KMS-11 (cell line): ENCODE measurements around the gene METTL1.

ENCODE experiments used
- H2AFZ ChIP-seq: fragments of 200-600 bp; sonication (generic); 2 replicates; pipeline ENCODE4 v1.6.1; 2016; ENCODE audit warnings: antibody characterized with exemption, mixed run types, low read depth
- H3K27ac ChIP-seq: fragments of 200-600 bp; sonication (generic); 2 replicates; pipeline ENCODE4 v1.6.1; 2016; ENCODE audit warnings: mild to moderate bottlenecking, mixed run types
- H3K27me3 ChIP-seq: fragments of 200-600 bp; sonication (generic); 2 replicates; pipeline ENCODE4 v1.6.1; 2017; ENCODE audit warnings: mild to moderate bottlenecking, low read depth, mixed run types, moderate library complexity; ENCODE audit not compliant: insufficient read depth
- H3K36me3 ChIP-seq: fragments of 200-600 bp; sonication (generic); 2 replicates; pipeline ENCODE4 v1.6.1; 2017; ENCODE audit warnings: mild to moderate bottlenecking, mixed run types; ENCODE audit not compliant: insufficient read depth
- H3K4me1 ChIP-seq: fragments of 200-600 bp; sonication (generic); 2 replicates; pipeline ENCODE4 v1.6.1; 2016; ENCODE audit warnings: mild to moderate bottlenecking, low read depth, mixed run types; ENCODE audit not compliant: poor library complexity, severe bottlenecking
- H3K4me2 ChIP-seq: fragments of 200-600 bp; sonication (generic); 2 replicates; pipeline ENCODE4 v1.7.0; 2016; ENCODE audit warnings: mild to moderate bottlenecking, mixed run types
- H3K4me3 ChIP-seq: fragments of 200-600 bp; sonication (generic); IDR thresholded peaks from 2 replicates; pipeline ENCODE4 v1.6.1; 2017; ENCODE audit warnings: low read depth, low read length, mixed read lengths; ENCODE audit not compliant: insufficient read depth
- H3K79me2 ChIP-seq: fragments of 200-600 bp; sonication (generic); 2 replicates; pipeline ENCODE4 v1.6.1; 2016; ENCODE audit warnings: low read depth, mixed run types; ENCODE audit not compliant: insufficient read depth
- H3K9ac ChIP-seq: fragments of 200-600 bp; sonication (generic); 2 replicates; pipeline ENCODE4 v1.6.1; 2016; ENCODE audit warnings: mild to moderate bottlenecking, mixed run types
- H4K20me1 ChIP-seq: fragments of 200-600 bp; sonication (generic); 2 replicates; pipeline ENCODE4 v1.6.1; 2016; ENCODE audit warnings: mild to moderate bottlenecking, mixed run types; ENCODE audit not compliant: insufficient read depth
- CTCF ChIP-seq: fragments of 200-600 bp; sonication (generic); conservative IDR thresholded peaks from 2 replicates; pipeline ENCODE4 v1.6.1; 2017; ENCODE audit warnings: low read depth, mild to moderate bottlenecking, antibody characterized with exemption, low read length, moderate library complexity, mixed read lengths

Gene METTL1

GRCh38 chr12:57802607-57803006 is 30.7 kb upstream of the METTL1 start:
- H3K4me2 ChIP-seq: no peak overlapping the region
- no peak overlapping the region for H3K9ac ChIP-seq
- no peaks in the 10 kb centered on the region for H3K27me3 ChIP-seq
- H4K20me1 ChIP-seq: no peaks in the 10 kb centered on the region
- H3K79me2 ChIP-seq: no peaks in the 10 kb centered on the region
- no peak for TF ChIP-seq CTCF
- H3K36me3 ChIP-seq: no peaks in the 10 kb centered on the region
- H3K4me1 ChIP-seq: peaks cover 6% of the 10 kb centered on the region
- H3K4me3 ChIP-seq: no peak overlapping the region
- no peak overlapping the region for H3K27ac ChIP-seq
- no peak overlapping the region for H2AFZ ChIP-seq

GRCh38 chr12:57800965-57801364 is 29.1 kb upstream of the METTL1 start:
- TF ChIP-seq CTCF: no peak
- Histone ChIP-seq H2AFZ (no peak overlapping the region), H4K20me1 (no peaks in the 10 kb centered on the region), H3K4me2 (no peak overlapping the region), H3K27me3 (no peaks in the 10 kb centered on the region), H3K79me2 (no peaks in the 10 kb centered on the region), H3K4me3 (no peak overlapping the region), H3K36me3 (no peaks in the 10 kb centered on the region; the same call in 1 of the 2 replicates), H3K27ac (no peak overlapping the region), H3K4me1 (peaks cover 6% of the 10 kb centered on the region), H3K9ac (no peak overlapping the region)

GRCh38 chr12:57797933-57798332 is 26.0 kb upstream of the METTL1 start:
- Histone ChIP-seq H3K36me3 (peaks cover 9% of the 10 kb centered on the region; the same call in 1 of the 2 replicates), H3K9ac (no peak overlapping the region), H3K79me2 (no peaks in the 10 kb centered on the region), H3K27me3 (no peaks in the 10 kb centered on the region), H4K20me1 (no peaks in the 10 kb centered on the region), H3K4me3 (no peak overlapping the region), H3K4me2 (no peak overlapping the region), H3K27ac (no peak overlapping the region), H2AFZ (no peak overlapping the region), H3K4me1 (no peaks in the 10 kb centered on the region)
- TF ChIP-seq CTCF: no peak

- peaks cover 16% of the 10 kb centered on the region; the same call in 1 of the 2 replicates for H3K36me3 ChIP-seq
- H3K27ac ChIP-seq: no peak overlapping the region
- no peak overlapping the region for H3K9ac ChIP-seq
- no peak overlapping the region for H2AFZ ChIP-seq
- no peak overlapping the region for H3K4me3 ChIP-seq
- H3K27me3 ChIP-seq: no peaks in the 10 kb centered on the region
- no peak for TF ChIP-seq CTCF
- H4K20me1 ChIP-seq: no peaks in the 10 kb centered on the region
- no peaks in the 10 kb centered on the region for H3K4me1 ChIP-seq
- no peaks in the 10 kb centered on the region for H3K79me2 ChIP-seq
- no peak overlapping the region for H3K4me2 ChIP-seq
Measured at GRCh38 chr12:57796996-57797395, 25.1 kb upstream of the METTL1 start.
